ENCODE results near the gene GRID2. TPM values are rescaled to one million over a fixed set of nuclear protein-coding genes. Genes with fewer than 3 reads are reported as not detected.
A peak's percentile ranks its signal among the peaks of the same experiment; 100 is the strongest.
"Not testable (repeated sequence)": the region's sequence is repeated elsewhere in the genome, so short reads cannot be mapped to it uniquely, and the experiment has no call there.

The GRID2 gene
- total RNA-seq, 1 experiment from 2014 or later, result not detected

DNA sequence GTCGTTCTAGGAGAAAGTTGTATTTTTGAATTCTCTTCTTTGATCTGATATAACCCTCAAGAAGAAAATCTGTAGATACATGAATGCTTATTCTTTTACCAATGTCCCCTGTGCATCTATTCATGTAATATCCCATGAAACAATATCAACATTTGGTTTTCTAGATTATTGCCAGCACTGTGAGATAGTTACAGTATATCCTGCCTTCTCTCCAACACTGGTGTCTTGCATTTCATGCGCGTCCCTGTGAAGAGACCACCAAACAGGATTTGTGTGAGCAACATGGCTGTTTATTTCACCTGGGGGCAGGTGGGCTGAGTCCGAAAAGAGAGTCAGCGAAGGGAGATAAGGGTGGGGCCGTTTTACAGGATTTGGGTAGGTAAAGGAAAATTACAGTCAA lies 135.0 kb downstream of the GRID2 start:
- not testable (repeated sequence) for DNase-seq (ENCODE audit: low spot score)

DNA sequence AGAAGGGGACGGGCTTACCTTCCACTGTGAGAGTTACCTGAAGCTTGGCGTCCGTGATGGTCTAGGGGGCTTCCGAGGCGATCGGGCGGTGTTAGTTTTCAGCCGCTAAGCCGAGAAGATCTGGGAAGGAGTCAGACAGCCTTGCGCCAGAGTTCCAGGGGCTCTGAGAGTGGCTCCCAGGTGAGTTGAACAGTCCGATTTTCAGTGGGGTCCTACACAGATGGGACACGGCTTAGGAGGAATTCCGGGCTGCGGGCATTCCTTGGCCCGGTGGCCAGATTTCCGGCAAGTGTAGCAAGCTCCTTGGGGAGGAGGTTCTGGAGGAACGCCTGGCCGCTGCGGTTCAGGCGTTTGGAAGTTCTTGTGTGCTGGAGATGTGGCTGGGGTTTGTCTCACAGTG lies 138.4 kb downstream of the GRID2 start:
- DNase-seq (ENCODE audit: low spot score), result not testable (repeated sequence)

DNA sequence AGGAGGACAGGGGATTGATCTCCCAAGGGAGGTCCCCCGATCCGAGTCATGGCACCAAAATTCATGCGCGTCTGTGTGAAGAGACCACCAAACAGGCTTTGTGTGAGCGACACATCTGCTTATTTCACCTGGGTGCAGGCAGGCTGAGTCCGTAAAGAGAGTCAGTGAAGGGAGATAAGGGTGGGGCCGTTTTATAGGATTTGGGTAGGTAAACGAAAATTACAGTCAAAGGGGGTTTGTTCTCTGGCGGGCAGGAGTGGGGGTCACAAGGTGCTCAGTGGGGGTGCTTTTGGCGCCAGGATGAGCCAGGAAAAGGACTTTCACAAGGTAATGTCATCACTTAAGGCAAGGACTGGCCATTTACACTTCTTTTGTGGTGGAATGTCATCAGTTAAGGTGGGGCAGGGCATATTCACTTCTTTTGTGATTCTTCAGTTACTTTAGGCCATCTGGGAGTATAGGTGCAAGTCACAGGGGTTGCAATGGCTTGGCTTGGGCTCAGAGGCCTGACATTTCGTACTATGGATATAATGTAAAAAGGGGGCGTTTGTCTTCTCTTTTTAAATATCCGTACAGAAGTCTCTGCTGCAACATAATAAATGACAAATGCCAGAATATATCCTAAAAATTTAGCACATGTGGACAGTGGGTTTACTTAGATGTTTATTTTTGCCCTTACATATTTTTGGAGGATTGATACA lies 140.5 kb downstream of the GRID2 start:
- DNase-seq (ENCODE audit: low spot score), result not testable (repeated sequence)

DNA sequence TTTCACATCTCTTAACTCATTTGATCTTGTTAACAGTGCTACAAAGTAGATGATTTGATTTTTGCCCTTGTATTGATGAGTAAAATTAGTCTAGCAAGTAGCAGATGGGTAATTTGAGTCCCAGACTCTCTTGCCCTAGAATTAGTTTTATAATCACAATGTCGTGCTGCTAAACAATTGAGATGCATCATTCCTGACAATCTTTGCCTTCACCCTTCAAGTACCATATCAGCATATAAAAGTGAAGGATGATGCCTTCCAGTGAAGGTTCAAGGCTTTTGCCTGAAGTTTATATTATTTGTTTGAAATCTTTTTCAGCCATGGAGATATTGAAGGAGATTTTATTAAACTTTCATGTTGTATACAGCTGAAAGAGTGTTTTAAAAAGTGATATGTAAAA lies 141.4 kb downstream of the GRID2 start:
- DNase-seq (ENCODE audit: low spot score), result no peak

DNA sequence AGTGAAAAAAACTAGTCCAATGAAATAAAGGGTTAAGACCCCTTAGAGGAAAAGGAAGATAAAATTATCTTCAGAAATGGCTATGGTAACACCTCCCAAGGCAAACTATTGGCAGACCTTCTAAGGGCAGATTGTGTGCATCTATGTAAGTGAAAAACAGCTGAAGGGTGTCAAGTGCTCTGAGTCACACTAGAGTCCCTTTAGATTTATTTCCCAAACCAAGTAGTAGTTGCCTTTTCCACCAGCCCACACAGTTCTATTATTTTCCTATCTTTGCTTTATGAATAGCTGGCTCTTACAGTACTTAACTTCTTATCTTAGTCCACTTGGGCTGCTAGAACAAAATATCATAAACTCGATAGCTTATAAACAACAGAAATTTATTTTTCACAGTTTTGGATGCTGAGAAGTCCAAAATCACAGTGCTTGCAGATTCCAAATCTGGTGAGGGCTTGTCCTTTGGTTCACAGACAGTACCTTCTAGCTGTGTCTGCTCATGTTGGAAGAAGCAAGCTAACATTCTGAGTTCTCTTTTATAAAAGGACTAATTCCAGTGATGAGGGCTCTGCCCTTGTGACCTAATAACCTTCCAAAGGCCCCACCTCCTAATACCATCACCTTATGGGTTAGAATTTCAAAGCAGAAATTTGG lies 143.6 kb downstream of the GRID2 start:
- no peak for DNase-seq (ENCODE audit: low spot score)

DNA sequence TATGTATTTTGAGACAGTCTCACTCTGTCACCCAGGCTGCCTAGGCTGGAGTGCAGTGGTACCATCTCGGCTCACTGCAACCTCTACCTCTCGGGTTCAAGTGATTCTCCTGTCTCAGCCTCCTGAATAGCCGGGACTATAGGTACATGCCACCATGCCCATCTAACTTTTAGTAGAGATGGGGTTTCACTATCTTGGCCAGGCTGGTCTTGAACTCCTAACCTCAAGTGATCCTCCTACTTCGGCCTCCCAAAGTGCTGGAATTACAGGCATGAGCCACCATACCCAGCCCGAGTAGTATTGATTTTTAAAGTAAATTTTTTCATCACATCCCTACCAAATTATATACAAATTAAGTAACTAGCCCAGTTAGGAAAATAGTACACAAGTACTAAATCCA lies 144.4 kb downstream of the GRID2 start:
- not testable (repeated sequence) for DNase-seq (ENCODE audit: low spot score)

DNA sequence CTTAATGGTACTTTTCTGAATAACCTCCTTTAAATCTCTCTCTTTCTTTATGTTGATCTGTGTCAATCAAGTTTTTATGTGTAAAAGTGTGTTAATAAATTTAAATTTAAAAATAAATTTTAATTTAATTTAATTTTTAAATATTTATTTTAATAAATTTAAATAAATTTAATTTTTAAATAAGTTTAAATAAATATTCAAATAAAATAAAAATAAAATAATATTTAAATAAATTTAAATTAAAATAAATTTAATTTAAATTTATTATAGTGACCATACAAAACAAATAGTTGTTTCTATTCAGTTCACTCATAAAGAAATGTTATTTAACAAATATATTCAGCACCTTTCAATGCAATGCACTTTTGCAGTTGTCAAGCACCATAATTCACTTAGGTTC lies 146.9 kb downstream of the GRID2 start:
- DNase-seq (ENCODE audit: low spot score), result no peak

DNA sequence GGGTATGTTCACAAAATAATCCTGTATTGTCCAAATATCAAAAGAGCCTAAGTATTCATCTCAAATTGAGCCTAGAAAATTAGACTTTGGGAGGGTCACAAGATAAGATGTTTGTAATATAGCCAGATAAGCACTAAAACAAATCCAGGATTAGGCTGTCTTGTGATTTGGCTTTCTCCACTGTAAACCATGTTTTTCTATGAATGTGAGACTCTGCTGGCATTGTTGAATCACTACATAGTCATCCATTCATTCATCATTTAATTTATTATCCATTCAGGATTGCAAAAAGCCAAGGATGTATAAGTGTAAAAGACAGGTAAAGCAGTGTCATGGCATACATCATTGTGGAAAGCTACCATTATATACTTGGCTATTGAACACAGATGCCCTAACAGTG lies 148.0 kb downstream of the GRID2 start:
- no peak for DNase-seq (ENCODE audit: low spot score)

DNA sequence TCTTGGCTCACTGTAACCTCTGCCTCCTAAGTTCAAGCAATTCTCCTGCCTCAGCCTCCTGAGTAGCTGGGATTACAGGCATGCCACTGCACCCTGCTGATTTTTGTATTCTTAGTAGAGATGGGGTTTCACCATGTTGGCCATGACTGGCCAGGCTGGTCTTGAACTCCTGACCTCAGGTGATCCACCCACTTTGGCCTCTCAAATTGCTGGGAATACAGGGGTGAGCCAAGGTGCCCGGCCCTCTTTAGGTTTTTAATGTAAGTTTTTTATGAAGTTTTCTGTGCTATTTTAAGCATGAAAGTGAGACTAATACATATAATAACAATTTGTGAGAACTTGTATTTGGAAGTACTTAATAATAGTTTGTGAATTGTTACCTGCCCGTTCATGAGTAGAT lies 148.6 kb downstream of the GRID2 start:
- DNase-seq (ENCODE audit: low spot score), result not testable (repeated sequence)

DNA sequence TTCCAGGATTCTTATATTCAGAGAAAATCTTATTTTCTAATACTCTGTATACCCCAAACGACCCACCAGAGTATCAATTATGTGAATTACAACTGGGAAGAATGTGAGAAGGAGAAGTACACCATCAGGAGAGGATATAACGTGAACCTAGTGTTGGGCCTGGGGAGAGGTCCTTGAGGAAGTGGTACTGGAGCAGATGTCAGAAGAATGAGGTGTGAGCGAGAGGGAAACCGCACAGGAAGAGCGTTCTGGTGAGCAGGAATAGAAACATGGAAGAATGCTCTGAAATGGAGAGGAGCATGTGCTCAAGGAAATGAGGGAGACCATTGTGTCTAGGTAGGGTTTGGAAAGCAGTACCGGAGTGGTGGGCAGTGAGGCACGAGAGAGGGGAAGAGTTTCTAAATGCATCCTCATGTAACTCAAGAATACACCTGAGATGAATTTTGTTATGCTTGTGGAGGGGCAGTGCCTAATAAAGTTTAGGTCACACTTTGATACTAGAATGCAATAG lies 151.6 kb downstream of the GRID2 start:
- no peak for DNase-seq (ENCODE audit: low spot score)

DNA sequence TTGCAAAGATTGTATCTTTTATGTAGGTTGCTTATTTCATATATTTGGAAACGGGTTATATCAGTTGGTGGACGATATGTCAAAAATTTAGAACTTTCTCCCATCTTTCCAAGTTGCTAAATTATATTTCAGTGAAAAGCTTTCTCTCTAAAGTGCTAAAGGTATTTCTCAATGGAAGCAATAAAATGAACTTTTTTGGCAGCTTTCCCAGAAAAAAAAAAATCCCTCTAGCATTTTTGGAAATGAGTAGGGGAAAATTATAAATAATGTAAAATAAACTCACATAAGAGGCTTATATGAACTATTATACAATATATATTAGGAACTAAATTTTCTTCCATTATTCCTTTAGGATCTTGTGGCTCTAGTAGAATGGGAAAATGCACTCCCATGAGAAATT lies 152.2 kb downstream of the GRID2 start:
- DNase-seq (ENCODE audit: low spot score), result no peak

DNA sequence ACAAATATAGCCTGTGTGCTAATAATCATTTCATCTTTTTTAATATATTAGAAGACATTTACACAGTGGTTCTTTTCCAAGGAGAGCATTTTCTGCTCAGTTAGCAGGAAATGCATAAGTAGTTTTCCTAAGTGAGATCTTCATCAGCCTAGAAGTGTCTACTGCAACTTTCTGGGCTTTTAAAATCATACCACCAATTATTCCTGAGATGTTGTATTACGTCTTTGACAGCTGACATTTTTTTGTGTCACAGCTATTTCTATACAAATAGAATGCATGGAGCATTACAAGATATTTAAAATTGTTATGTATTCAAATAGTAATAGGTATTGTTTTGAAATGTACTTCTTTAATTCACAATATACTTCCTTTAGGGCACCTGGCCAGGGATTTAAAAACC lies 158.0 kb downstream of the GRID2 start:
- no peak for DNase-seq (ENCODE audit: low spot score)

DNA sequence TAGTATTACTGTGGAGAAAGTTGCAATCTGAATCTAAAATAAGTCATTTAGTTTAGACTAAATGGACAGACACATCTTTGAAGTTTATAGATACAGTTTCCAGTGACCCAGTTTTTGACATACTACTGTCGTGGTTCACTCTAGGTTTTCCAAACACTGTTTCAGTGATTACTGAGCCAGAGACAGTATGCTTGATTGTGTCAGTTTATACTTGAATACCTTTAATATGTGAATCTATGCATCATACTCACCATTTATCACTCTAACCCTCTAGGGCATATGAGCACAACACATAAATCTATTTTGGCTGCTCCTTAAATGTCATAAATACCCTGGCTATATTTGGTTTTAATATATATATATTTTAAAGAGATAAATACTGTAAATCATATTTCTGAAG lies 173.5 kb downstream of the GRID2 start:
- no peak for DNase-seq (ENCODE audit: low spot score)

DNA sequence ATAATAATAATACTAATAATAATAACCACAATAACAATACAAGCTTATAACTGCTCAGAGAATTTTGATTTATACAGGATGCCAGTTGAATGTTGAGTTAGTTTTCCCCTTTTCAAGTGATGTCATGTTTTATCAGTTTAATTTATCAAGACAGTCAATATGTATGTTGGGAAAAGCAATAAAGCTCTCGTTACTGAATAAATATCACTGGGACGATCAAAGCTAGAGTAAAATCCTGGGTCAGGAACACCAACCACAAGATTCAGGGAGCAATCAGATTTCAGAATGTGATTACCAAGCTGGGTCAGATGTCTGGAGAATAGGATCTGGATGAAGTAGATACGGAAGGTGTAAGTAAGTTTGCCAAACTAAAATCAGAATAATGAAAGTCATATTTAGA lies 179.6 kb downstream of the GRID2 start:
- DNase-seq (ENCODE audit: low spot score), result no peak

DNA sequence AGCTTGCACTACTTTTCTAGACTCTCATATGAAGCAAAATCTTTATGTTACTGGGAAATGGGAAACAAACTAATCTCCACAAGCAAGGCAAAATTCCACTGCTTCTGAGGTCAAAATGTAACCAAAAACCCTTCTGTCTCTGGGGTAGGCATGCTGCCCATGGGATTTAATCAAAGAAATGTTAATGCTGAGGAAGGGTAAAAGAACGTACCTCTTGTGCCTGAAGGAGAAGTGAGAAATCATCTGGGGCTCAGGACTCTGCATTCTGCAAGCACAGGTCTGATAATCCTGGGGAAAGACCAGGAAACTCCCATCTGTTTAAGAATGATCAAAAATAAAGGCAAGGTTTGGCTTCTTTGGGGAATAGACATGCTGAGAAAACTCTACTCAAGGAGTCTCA lies 184.7 kb downstream of the GRID2 start:
- DNase-seq (ENCODE audit: low spot score), result no peak

DNA sequence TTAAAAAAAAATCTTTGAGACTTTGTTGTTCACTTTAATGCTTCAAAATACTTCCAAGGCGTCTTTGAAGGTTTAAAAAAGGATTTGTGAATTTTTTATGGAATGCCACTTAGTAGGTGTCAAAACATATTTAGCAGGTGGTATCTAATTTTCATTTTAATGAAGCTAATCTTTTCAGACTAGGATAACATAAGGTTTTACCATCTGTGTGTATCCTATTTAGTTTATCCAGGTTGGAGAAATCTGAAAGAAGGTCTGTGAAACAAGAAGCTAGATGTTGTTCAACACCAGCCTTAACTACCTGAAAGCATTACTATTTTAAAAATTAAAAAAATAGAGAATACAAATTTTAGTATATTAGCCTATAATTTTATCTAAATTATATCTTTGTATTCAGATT lies 193.4 kb downstream of the GRID2 start:
- DNase-seq (ENCODE audit: low spot score), result no peak

DNA sequence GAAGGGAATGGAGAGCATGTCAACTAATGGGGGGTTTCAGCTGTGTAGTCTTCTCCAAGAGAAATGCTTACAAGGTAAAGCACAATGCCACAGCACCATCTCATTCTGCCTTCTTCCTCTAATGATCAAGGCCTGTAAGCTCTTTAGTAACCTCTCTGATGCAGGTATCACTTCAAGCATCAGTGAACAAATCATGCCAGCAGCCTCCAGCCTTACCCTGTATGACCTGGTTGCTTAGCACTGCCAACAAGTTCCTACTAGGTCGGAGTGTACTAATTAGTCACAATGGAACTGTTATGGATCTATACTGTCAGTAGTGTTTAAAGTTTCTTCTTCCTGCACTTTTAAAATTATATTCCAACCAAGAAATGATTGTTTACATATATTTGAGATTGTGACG lies 197.7 kb downstream of the GRID2 start:
- DNase-seq (ENCODE audit: low spot score), result no peak

DNA sequence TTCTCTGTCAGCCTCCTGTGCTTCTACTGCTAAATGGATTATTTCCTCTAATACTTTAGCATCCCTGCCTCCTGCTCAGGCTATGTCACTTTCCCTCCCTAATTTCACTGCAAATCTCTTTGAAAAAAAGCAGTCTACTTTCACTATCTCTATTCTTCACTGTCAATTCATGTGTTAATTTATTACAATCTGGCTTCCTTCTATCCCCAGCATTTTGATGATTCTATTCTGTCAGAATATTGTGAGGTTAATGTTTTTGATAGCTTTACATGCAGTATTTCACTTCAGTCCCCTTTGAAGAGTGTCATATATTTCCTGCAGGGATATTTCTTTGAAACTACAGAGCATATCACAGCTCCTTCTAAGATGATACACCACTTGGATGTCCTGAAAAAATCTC lies 203.2 kb downstream of the GRID2 start:
- DNase-seq (ENCODE audit: low spot score), result no peak

DNA sequence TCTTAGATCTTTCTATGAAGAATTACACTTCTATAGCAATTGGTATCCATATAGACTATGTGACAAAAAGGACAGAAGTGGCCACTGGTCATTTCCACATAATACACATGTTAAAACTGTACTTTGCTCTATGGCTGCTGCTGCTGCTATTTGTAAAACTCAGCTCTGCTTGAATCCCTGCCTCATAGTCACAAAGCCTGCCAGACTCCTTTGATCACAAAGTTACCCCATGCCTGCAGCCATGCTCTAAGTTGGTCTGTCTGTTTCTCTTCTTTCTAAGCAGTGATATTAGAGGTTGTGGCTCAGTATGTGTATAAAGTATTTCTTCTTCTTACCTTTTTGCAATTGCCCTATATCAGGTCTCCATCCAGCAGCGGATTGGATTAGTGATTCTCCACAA lies 210.9 kb downstream of the GRID2 start:
- DNase-seq (ENCODE audit: low spot score), result no peak

DNA sequence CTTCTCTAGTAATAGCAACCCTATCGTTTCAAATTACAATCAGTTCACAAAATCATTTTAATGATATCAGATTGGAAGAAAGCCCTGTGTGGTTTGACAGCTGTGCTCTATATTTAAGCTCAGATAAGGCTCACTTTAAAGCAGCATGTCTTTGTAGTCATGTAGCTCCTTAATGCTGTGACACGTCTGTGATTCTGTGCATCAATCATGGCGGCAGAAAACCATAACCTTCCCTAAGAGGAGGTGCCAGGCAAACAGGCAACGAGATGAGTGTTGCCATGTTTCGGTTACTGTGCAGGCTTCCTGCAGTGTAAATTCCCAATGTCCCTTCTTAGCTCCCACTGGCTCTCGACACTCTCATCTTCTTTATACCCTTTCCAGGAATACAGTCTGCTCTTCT lies 212.7 kb downstream of the GRID2 start:
- DNase-seq (ENCODE audit: low spot score), result no peak

DNA sequence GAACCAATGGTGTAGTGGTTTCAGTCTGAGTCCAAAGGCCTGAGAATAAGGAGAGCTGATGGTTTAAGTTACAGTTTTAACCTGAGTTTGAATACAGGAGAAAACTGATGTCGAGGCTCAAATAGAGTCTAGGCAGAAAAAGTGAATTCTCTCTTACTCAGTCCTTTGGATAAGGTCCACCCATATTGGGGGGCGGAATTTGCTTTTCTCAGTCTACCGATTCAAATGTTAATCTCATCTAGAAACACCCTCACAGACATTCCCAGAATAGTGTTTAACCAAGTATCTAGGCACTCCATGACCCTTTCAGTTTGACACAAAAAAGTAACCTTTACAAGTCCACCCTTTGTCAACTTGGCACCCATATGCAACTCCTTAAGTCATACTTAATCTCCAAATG lies 216.0 kb downstream of the GRID2 start:
- DNase-seq (ENCODE audit: low spot score), result no peak

DNA sequence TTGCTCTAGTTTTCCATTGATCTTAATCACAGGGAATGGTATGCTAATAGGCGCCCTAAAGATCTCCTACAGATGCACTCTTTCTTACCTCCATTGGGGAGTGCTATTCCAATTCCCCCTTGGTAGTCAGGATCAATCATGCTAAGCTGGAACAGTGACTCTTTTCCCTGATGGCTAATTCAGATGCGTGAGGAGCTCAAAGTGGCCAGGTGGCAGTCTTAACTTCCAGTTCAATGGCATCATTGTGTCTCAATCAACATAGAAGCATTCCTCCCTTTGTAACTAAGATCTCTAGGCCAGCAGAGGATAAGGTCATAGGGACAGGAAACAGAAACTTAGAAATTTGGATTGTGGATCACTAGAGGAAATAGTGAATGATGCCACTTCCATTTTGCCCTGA lies 216.8 kb downstream of the GRID2 start:
- no peak for DNase-seq (ENCODE audit: low spot score)

DNA sequence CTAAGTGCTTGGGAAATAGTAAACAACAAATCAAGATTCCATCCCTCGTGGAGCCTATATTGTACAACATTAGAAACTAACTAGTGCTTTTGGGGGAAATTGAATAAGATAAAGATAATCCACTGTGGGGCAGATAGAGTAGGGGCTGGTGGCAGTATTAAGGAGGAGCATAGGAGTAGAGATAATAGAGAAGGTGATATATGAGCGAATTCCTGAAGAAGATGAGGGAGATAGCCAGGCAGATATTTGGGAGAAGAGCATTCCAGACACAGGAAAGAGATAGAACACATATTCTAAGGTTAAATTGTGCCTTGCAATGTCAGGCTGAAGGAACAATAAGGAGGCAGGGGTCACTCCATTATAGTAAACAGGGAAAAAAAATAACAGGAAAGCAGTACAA lies 218.2 kb downstream of the GRID2 start:
- no peak for DNase-seq (ENCODE audit: low spot score)

DNA sequence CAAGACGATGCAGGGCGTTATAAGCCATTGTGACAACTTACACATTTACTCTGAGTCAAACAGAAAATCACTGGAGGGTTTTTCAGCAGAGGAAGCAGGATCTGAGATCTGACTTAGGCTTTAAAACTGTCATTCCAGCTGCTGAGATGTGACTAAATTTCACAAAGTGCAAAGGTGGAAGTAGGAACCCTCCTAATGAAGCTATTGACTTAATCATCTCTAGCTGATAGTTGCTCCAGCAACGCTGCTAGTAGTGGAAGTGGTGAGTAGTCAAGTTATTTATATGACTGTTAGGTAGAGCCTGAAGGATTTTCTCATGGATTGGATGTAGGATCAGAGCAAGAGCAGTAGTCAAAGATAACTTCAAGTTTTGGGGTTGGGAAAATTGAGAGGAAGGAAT lies 218.6 kb downstream of the GRID2 start:
- DNase-seq (ENCODE audit: low spot score), result peak; percentile 3
